Lower leg skin (tissue), 3 donors: ENCODE data around the gene ACTMAP.

Source experiments
- POLR2A ChIP-seq, 2 donors: fragments of 450-650 bp; IDR thresholded peaks; one replicate each; pipeline ENCODE4 v1.6.1; 2016 to 2017; ENCODE audit warnings: antibody characterized with exemption in 2 of 2, mild to moderate bottlenecking in 1 of 2, moderate library complexity in 1 of 2
- TF ChIP-seq, protein P1 (sequence below), 3 donors: fragments of 450-650 bp; IDR thresholded peaks; one replicate each; pipeline ENCODE4 v1.5.1; 2016; ENCODE audit warnings: antibody characterized with exemption in 3 of 3, mild to moderate bottlenecking in 3 of 3, moderate library complexity in 2 of 3

DNA sequence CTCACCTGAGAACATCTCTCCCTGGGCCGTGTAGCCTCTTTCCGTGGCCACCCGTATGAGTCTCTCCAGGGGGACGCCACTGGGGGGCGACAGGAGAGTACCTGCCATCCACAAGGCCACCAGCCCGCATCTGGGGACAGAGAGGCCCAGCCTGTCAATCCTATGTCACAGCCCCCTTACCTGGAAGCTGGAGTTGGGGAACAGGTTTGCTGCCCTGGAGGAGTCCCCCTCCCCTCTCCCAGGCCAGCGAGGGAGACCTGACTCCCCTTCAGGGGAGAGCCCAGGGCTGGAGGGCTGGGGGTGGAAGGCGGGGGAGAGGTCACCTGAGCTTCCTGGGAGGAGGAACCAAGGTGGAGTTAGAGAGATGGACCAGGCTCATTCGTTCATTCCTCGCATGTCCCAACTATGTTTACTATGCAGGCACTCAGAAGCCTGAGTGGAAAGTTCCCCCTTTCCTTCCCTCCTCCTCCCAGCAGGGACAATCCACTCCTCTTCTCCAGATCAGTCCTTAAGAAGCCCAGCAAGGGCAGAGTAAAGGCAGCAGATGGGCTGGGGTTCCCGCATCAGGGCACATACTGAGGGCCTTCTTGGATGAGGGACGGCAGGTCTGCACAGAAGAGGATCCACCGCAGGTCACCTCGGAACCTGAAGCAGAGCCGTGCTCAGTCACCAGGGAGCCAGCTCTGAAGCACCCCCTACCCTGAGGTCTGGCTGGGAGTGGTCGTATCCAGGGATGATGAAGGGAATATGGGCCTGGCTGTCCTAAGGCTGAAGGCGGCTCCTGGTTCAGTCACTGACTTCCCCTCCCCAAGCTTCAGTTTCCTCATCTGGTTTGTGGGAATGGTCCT lies 5.5 kb downstream of the ACTMAP start:
- TF ChIP-seq, protein P1, sequence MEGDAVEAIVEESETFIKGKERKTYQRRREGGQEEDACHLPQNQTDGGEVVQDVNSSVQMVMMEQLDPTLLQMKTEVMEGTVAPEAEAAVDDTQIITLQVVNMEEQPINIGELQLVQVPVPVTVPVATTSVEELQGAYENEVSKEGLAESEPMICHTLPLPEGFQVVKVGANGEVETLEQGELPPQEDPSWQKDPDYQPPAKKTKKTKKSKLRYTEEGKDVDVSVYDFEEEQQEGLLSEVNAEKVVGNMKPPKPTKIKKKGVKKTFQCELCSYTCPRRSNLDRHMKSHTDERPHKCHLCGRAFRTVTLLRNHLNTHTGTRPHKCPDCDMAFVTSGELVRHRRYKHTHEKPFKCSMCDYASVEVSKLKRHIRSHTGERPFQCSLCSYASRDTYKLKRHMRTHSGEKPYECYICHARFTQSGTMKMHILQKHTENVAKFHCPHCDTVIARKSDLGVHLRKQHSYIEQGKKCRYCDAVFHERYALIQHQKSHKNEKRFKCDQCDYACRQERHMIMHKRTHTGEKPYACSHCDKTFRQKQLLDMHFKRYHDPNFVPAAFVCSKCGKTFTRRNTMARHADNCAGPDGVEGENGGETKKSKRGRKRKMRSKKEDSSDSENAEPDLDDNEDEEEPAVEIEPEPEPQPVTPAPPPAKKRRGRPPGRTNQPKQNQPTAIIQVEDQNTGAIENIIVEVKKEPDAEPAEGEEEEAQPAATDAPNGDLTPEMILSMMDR (IDR thresholded peaks at IDR 0.05) = no peak
- no peak for TF ChIP-seq POLR2A (IDR thresholded peaks at IDR 0.05)
